PC-3 (cell line): Measurements from ENCODE around the gene MAN1B1. TPM values are rescaled to one million over a fixed set of nuclear protein-coding genes. Genes with fewer than 3 reads are reported as not detected.
A peak's percentile ranks its signal among the peaks of the same experiment; 100 is the strongest.

Experiments
- ATAC-seq: fragments of 200-7000 bp; cut with Tn5 transposase; 2 replicates; pipeline ENCODE4 v1.9.1; 2020; ENCODE audit warnings: mild to moderate bottlenecking, moderate library complexity
- BruUV-seq: library from RNA; stranded (reverse); fragments of 400-500 nt; replicated peaks from 2 replicates; lab custom pipeline; 2021; lab: Mats Ljungman, UMichigan
- CTCF ChIA-PET: fragments of 300-600 bp; sonication (Branson Sonifier 250); formaldehyde crosslinking; loops from one replicate; lab custom pipeline; 2022; ENCODE audit warnings: antibody characterized with exemption; lab: Charles Lee
- POLR2A ChIA-PET: fragments of 300-600 bp; sonication (Branson Sonifier 250); formaldehyde crosslinking; loops from one replicate; lab custom pipeline; 2022; ENCODE audit warnings: antibody characterized with exemption; ENCODE audit not compliant: unreplicated experiment; lab: Charles Lee
- DNase-seq: peaks from one replicate; pipeline ENCODE4 v3.0.0-alpha.2; 2015
- H2AFZ ChIP-seq: fragments of 300-600 bp; sonication (generic); 2 replicates; pipeline ENCODE4 v1.6.0; 2016; ENCODE audit warnings: antibody characterized with exemption, low read length
- H3F3A ChIP-seq: fragments of 300-600 bp; sonication (generic); one replicate; pipeline ENCODE4 v1.6.0; 2017; ENCODE audit warnings: antibody characterized with exemption, low read length, control low read depth, mild to moderate bottlenecking; ENCODE audit not compliant: unreplicated experiment
- H3K27ac ChIP-seq: fragments of 300-600 bp; sonication (generic); 2 replicates; pipeline ENCODE4 v1.5.1; 2016; ENCODE audit warnings: mild to moderate bottlenecking, low read length
- H3K27me3 ChIP-seq: fragments of 300-600 bp; sonication (generic); 2 replicates; pipeline ENCODE4 v1.6.1; 2016; ENCODE audit warnings: low read length, mixed read lengths
- H3K36me3 ChIP-seq: fragments of 300-600 bp; sonication (generic); 2 replicates; pipeline ENCODE4 v1.6.1; 2016; ENCODE audit warnings: low read depth, mixed run types, low read length, mixed read lengths
- H3K4me1 ChIP-seq: fragments of 300-600 bp; sonication (generic); 2 replicates; pipeline ENCODE4 v1.5.1; 2016; ENCODE audit warnings: low read length; ENCODE audit not compliant: insufficient read depth
- H3K4me2 ChIP-seq: fragments of 300-600 bp; sonication (generic); 2 replicates; pipeline ENCODE4 v1.6.0; 2016; ENCODE audit warnings: low read length
- H3K4me3 ChIP-seq: fragments of 300-600 bp; sonication (generic); 2 replicates; pipeline ENCODE4 v1.5.1; 2016; ENCODE audit warnings: mild to moderate bottlenecking, low read length, mixed read lengths
- H3K79me2 ChIP-seq: fragments of 300-600 bp; sonication (generic); 2 replicates; pipeline ENCODE4 v1.6.1; 2017; ENCODE audit warnings: low read length, mixed read lengths
- H3K9ac ChIP-seq: fragments of 300-600 bp; sonication (generic); 2 replicates; pipeline ENCODE4 v1.6.0; 2016; ENCODE audit warnings: mild to moderate bottlenecking, low read length
- H3K9me2 ChIP-seq: fragments of 300-600 bp; sonication (generic); replicated peaks from 2 replicates; pipeline ENCODE4 v1.6.1; 2016; ENCODE audit warnings: mixed run types, low read length, mixed read lengths
- H3K9me3 ChIP-seq: fragments of 300-600 bp; sonication (generic); 2 replicates; pipeline ENCODE4 v1.6.1; 2016; ENCODE audit warnings: low read length, mixed read lengths
- H4K20me1 ChIP-seq: fragments of 300-600 bp; sonication (generic); 2 replicates; pipeline ENCODE4 v1.6.1; 2016; ENCODE audit warnings: low read length, mixed read lengths
- CTCF ChIP-seq: fragments of 300-600 bp; sonication (generic); conservative IDR thresholded peaks from 2 replicates; pipeline ENCODE4 v1.5.1; 2017; ENCODE audit warnings: antibody characterized with exemption, low read depth, mild to moderate bottlenecking, low read length
- EZH2 ChIP-seq: fragments of 300-600 bp; sonication (generic); IDR thresholded peaks from one replicate; pipeline ENCODE4 v1.6.1; 2017; ENCODE audit warnings: antibody characterized with exemption, mild to moderate bottlenecking, low read length; ENCODE audit not compliant: unreplicated experiment
- EZH2phosphoT487 ChIP-seq: fragments of 300-600 bp; sonication (generic); IDR thresholded peaks from 2 replicates; pipeline ENCODE4 v1.6.1; 2018; ENCODE audit warnings: mild to moderate bottlenecking, antibody characterized with exemption, low read length, borderline replicate concordance
- intact Hi-C: fragments of 100-400 bp; cut with micrococcal nuclease; formaldehyde crosslinking; loops from 2 replicates; pipeline ENCODE4 v1.9.0; 2023
- total RNA-seq: library from RNA; depleted of rRNA; stranded (reverse); fragments of >200 nt; gene quantifications from 2 replicates; pipeline ENCODE4 v1.2.3, GENCODE V29; 2014

The MAN1B1 gene
- total RNA-seq, 1 experiment from 2014 or later: 65.5 TPM

- Histone ChIP-seq H3K9ac (no peak overlapping the region), H2AFZ (no peak overlapping the region), H3K4me1 (peaks cover 6% of the 10 kb centered on the region), H3K9me2 (no peaks in the 10 kb centered on the region), H3F3A (no peaks in the 10 kb centered on the region), H3K79me2 (peaks cover 7% of the 10 kb centered on the region), H3K4me3 (no peak overlapping the region), H3K27ac (no peak overlapping the region), H4K20me1 (no peaks in the 10 kb centered on the region), H3K36me3 (no peaks in the 10 kb centered on the region), H3K4me2 (no peak overlapping the region), H3K9me3 (no peaks in the 10 kb centered on the region), H3K27me3 (no peaks in the 10 kb centered on the region)
- TF ChIP-seq EZH2phosphoT487 (no peak), CTCF (peak; percentile 60), EZH2 (no peak)
- POLR2A ChIA-PET: no interaction called here
- ATAC-seq (peak; percentile 54), DNase-seq (peak; percentile 64)
- intact Hi-C loops: loop anchor here (2.0 kb wide), 1 partner anchor 17 kb away; no protein-coding TSS in a partner anchor
- CTCF ChIA-PET: interaction anchor here (0.7 kb wide), 1 partner anchor 21 kb away, joined by 3 read pairs; the partner anchor contains the start of gene SAPCD2
- no TSS peak for BruUV-seq
Observed at GRCh38 chr9:137049544-137050449, 37.0 kb upstream of the MAN1B1 start.

- no peak for DNase-seq
- Histone ChIP-seq H3K4me2 (no peak overlapping the region), H3K9ac (no peak overlapping the region), H3K4me3 (no peak overlapping the region), H3K9me3 (no peaks in the 10 kb centered on the region), H3F3A (no peaks in the 10 kb centered on the region), H2AFZ (no peak overlapping the region), H3K27me3 (no peaks in the 10 kb centered on the region), H4K20me1 (no peaks in the 10 kb centered on the region), H3K4me1 (peaks cover 14% of the 10 kb centered on the region), H3K9me2 (no peaks in the 10 kb centered on the region), H3K27ac (no peak overlapping the region), H3K36me3 (no peaks in the 10 kb centered on the region), H3K79me2 (no peaks in the 10 kb centered on the region)
- ChIA-PET POLR2A (no interaction called here), CTCF (no interaction called here)
- no TSS peak for BruUV-seq
- TF ChIP-seq EZH2phosphoT487 (no peak), EZH2 (no peak), CTCF (no peak)
- ATAC-seq: no peak
- intact Hi-C loops: no loop called here
Observed at GRCh38 chr9:137050570-137050969, 36.2 kb upstream of the MAN1B1 start.

GRCh38 chr9:137051145-137051724 lies 35.5 kb upstream of the MAN1B1 start:
- H3K4me2 ChIP-seq: no peak overlapping the region
- no TSS peak for BruUV-seq
- POLR2A ChIA-PET: no interaction called here
- no peaks in the 10 kb centered on the region for H3K79me2 ChIP-seq
- H2AFZ ChIP-seq: no peak overlapping the region
- no peaks in the 10 kb centered on the region for H3F3A ChIP-seq
- no peaks in the 10 kb centered on the region for H3K9me2 ChIP-seq
- TF ChIP-seq EZH2phosphoT487 (no peak), EZH2 (no peak), CTCF (no peak)
- H3K9ac ChIP-seq: no peak overlapping the region
- no peaks in the 10 kb centered on the region for H3K27me3 ChIP-seq
- no peak overlapping the region for H3K4me3 ChIP-seq
- H3K9me3 ChIP-seq: no peaks in the 10 kb centered on the region
- no peak overlapping the region for H3K27ac ChIP-seq
- no peaks in the 10 kb centered on the region for H3K36me3 ChIP-seq
- peaks cover 15% of the 10 kb centered on the region for H3K4me1 ChIP-seq
- DNase-seq (no peak), ATAC-seq (no peak)
- CTCF ChIA-PET: no interaction called here
- intact Hi-C loops: no loop called here
- no peaks in the 10 kb centered on the region for H4K20me1 ChIP-seq
